ENCODE measurements around the gene ADORA2B.
"Not testable (repeated sequence)": the region's sequence is repeated elsewhere in the genome, so short reads cannot be mapped to it uniquely, and the experiment has no call there.

ADORA2B gene

DNA sequence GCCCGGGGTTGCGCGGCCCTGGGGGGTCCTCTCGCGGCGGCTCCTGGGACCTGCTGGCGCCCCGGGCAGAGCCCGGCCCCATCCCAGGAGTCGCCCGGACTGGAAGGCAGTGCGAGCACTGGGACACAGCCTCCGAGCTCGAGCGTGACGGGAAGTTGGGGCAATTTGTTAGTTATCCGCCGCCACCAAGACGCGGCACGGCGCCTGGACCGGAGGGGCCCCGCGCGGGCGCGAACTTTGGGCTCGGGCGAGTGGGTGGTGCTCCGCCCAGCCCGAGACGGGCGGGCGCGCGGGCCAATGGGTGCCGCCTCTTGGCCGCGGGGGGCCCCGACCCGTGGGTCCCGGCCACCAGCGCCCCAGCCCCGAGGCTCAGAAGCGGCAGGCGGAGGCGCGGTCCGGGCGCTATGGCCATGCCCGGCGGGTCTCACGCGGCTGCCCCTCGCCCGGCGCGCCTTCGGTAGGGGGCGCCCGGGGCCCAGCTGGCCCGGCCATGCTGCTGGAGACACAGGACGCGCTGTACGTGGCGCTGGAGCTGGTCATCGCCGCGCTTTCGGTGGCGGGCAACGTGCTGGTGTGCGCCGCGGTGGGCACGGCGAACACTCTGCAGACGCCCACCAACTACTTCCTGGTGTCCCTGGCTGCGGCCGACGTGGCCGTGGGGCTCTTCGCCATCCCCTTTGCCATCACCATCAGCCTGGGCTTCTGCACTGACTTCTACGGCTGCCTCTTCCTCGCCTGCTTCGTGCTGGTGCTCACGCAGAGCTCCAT, at the start of gene ADORA2B:
Gene ADORA2B, plus strand, starts transcription at position 372 of the 768 bp plus-strand sequence. Its CDS starts 119 bp downstream, at position 491.
- intact Hi-C loops (cut with micrococcal nuclease): loop anchor here (5.0 kb wide), 2 partner anchors 58 to 683 kb away; no protein-coding TSS in a partner anchor
- H3K4me1 Mint-ChIP-seq (ENCODE audit: low read depth): peaks cover 62% of the 10 kb centered on the region
- H3K27ac Mint-ChIP-seq: peak within 1 kb of the TSS; percentile 83
- H3K9me3 Mint-ChIP-seq: peaks cover 11% of the 10 kb centered on the region
- peaks cover 17% of the 10 kb centered on the region for H3K36me3 Mint-ChIP-seq (ENCODE audit: low read depth)
- H3K4me3 Mint-ChIP-seq: peak within 1 kb of the TSS; percentile 78
- H3K27me3 Mint-ChIP-seq: peaks cover 9% of the 10 kb centered on the region

GRCh38 chr17:15896277-15896676, 48.7 kb upstream of the ADORA2B start:
- peaks cover 12% of the 10 kb centered on the region for H3K9me3 Mint-ChIP-seq
- H3K4me3 Mint-ChIP-seq: no peak overlapping the region
- H3K4me1 Mint-ChIP-seq (ENCODE audit: low read depth): peaks cover 14% of the 10 kb centered on the region
- H3K27ac Mint-ChIP-seq: no peak overlapping the region
- peaks cover 8% of the 10 kb centered on the region for H3K27me3 Mint-ChIP-seq
- no peaks in the 10 kb centered on the region for H3K36me3 Mint-ChIP-seq (ENCODE audit: low read depth)
- intact Hi-C loops (cut with micrococcal nuclease): no loop called here

DNA sequence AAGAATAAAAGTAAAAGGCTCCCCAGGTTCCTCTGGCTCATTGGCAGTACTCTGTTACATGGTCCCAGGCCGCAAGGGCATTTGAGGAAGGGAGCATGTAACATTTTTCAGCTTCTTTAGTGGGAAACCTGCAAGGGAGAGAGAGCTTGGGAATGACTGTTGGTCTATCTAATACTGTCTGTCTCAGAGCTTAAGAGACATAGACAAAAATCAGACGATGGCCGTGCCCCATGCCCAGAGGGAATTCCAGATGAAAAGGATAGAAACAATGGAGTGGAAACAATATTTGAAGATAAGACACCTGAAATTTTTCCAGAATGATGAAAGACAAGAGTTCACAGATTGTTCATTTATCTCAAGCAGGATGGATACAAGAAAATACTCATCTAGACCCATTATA, 48.1 kb upstream of the ADORA2B start:
- H3K4me1 Mint-ChIP-seq (ENCODE audit: low read depth): peaks cover 14% of the 10 kb centered on the region
- no peak overlapping the region for H3K4me3 Mint-ChIP-seq
- H3K9me3 Mint-ChIP-seq: peaks cover 12% of the 10 kb centered on the region
- no peaks in the 10 kb centered on the region for H3K36me3 Mint-ChIP-seq (ENCODE audit: low read depth)
- no peak overlapping the region for H3K27ac Mint-ChIP-seq
- intact Hi-C loops (cut with micrococcal nuclease): no loop called here
- H3K27me3 Mint-ChIP-seq: peaks cover 8% of the 10 kb centered on the region

DNA sequence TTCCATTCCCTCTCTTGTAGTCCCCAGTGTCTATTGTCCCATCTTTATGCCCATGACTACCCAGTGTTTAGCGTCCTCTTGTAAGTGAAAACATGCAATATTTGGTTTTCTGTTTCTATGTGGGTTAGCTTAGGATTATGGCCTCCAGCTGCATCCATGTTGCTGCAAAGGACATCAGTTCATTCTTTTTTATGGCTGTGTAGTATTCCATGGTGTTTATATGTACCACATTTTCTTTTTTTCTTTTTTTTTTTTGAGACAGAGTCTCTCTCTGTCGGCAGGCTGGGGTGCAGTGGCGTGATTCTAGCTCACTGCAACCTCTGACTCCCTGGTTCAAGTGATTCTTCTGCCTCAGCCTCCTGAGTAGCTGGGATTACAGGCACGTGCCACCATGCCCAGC, 45.3 kb upstream of the ADORA2B start:
- H3K27me3 Mint-ChIP-seq; H3K4me3 Mint-ChIP-seq; H3K27ac Mint-ChIP-seq; H3K36me3 Mint-ChIP-seq (ENCODE audit: low read depth); intact Hi-C loops (cut with micrococcal nuclease); H3K4me1 Mint-ChIP-seq (ENCODE audit: low read depth): not testable (repeated sequence)
- H3K9me3 Mint-ChIP-seq: peaks cover 12% of the 10 kb centered on the region

DNA sequence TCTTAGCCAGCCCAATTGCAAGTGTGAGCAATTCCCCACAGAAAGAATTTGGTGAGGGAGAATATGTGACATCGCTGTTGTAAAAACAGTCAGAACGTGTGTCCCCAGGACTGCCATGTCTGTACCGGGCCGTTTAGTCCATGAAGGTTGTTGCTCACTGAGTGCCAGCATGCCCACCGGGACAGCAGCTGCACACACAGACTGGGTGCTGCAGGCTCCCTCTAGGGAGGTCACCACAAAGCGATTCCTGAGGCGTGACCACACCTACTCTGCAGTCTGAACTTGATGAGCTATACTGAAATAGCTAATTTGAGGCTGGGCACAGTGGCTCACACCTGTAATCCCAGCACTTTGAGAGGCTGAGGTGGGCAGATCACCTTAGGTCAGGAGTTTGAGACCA, 44.1 kb upstream of the ADORA2B start:
- peaks cover 18% of the 10 kb centered on the region for H3K4me1 Mint-ChIP-seq (ENCODE audit: low read depth)
- no peak overlapping the region for H3K27ac Mint-ChIP-seq
- H3K9me3 Mint-ChIP-seq: peaks cover 11% of the 10 kb centered on the region
- peaks cover 3% of the 10 kb centered on the region for H3K27me3 Mint-ChIP-seq
- H3K4me3 Mint-ChIP-seq: no peak overlapping the region
- no peaks in the 10 kb centered on the region for H3K36me3 Mint-ChIP-seq (ENCODE audit: low read depth)
- intact Hi-C loops (cut with micrococcal nuclease): no loop called here

- H3K4me3 Mint-ChIP-seq; H3K27ac Mint-ChIP-seq; H3K36me3 Mint-ChIP-seq (ENCODE audit: low read depth); H3K27me3 Mint-ChIP-seq; H3K9me3 Mint-ChIP-seq; H3K4me1 Mint-ChIP-seq (ENCODE audit: low read depth); intact Hi-C loops (cut with micrococcal nuclease): not testable (repeated sequence)
Measured at GRCh38 chr17:15905236-15905635, 39.7 kb upstream of the ADORA2B start.

DNA sequence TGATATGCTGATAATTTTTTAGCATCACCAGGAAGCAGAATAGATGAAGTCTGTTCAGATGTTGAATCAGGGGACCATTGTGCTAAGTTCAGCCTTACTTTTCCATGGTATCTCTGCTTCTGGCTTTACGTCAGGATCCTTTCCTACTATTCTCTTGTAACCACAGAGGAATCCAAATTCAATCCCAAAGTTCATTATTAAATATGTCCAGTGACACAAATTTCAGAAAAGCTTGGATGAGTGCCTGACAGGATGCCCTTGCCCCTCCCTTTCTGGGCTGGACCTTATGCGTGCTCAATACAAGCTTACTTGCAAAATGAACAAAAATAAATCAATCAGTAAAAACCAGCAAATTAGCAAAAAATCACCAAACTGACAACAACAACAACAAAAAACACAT, 37.6 kb upstream of the ADORA2B start:
- Mint-ChIP-seq H3K4me3 (no peak overlapping the region), H3K36me3 (ENCODE audit: low read depth) (no peaks in the 10 kb centered on the region), H3K9me3 (no peaks in the 10 kb centered on the region), H3K27me3 (no peaks in the 10 kb centered on the region), H3K27ac (no peak overlapping the region), H3K4me1 (ENCODE audit: low read depth) (peaks cover 9% of the 10 kb centered on the region)
- intact Hi-C loops (cut with micrococcal nuclease): no loop called here

GRCh38 chr17:15908378-15908777, 36.6 kb upstream of the ADORA2B start:
- intact Hi-C loops (cut with micrococcal nuclease): no loop called here
- H3K9me3 Mint-ChIP-seq: no peaks in the 10 kb centered on the region
- no peaks in the 10 kb centered on the region for H3K36me3 Mint-ChIP-seq (ENCODE audit: low read depth)
- H3K27me3 Mint-ChIP-seq: no peaks in the 10 kb centered on the region
- no peak overlapping the region for H3K4me3 Mint-ChIP-seq
- peaks cover 9% of the 10 kb centered on the region for H3K4me1 Mint-ChIP-seq (ENCODE audit: low read depth)
- H3K27ac Mint-ChIP-seq: no peak overlapping the region

- intact Hi-C loops (cut with micrococcal nuclease): no loop called here
- Mint-ChIP-seq H3K4me3 (no peak overlapping the region), H3K27me3 (peaks cover 8% of the 10 kb centered on the region), H3K36me3 (ENCODE audit: low read depth) (no peaks in the 10 kb centered on the region), H3K27ac (no peak overlapping the region), H3K9me3 (no peaks in the 10 kb centered on the region), H3K4me1 (ENCODE audit: low read depth) (peaks cover 20% of the 10 kb centered on the region)
Measured at GRCh38 chr17:15909481-15909991, 35.4 kb upstream of the ADORA2B start.

GRCh38 chr17:15910791-15911190, 34.1 kb upstream of the ADORA2B start:
- H3K9me3 Mint-ChIP-seq: no peaks in the 10 kb centered on the region
- H3K4me3 Mint-ChIP-seq: no peak overlapping the region
- no peaks in the 10 kb centered on the region for H3K36me3 Mint-ChIP-seq (ENCODE audit: low read depth)
- H3K27me3 Mint-ChIP-seq: peaks cover 14% of the 10 kb centered on the region
- peaks cover 21% of the 10 kb centered on the region for H3K4me1 Mint-ChIP-seq (ENCODE audit: low read depth)
- intact Hi-C loops (cut with micrococcal nuclease): no loop called here
- H3K27ac Mint-ChIP-seq: no peak overlapping the region

- H3K4me3 Mint-ChIP-seq; H3K27ac Mint-ChIP-seq; intact Hi-C loops (cut with micrococcal nuclease); H3K36me3 Mint-ChIP-seq (ENCODE audit: low read depth); H3K9me3 Mint-ChIP-seq: not testable (repeated sequence)
- peaks cover 22% of the 10 kb centered on the region for H3K27me3 Mint-ChIP-seq
- peaks cover 20% of the 10 kb centered on the region for H3K4me1 Mint-ChIP-seq (ENCODE audit: low read depth)
Measured at GRCh38 chr17:15911701-15912100, 33.2 kb upstream of the ADORA2B start.

- Mint-ChIP-seq H3K9me3 (no peaks in the 10 kb centered on the region), H3K4me1 (ENCODE audit: low read depth) (peaks cover 20% of the 10 kb centered on the region)
- intact Hi-C loops (cut with micrococcal nuclease): no loop called here
Measured at GRCh38 chr17:15912416-15912955, 32.4 kb upstream of the ADORA2B start.

DNA sequence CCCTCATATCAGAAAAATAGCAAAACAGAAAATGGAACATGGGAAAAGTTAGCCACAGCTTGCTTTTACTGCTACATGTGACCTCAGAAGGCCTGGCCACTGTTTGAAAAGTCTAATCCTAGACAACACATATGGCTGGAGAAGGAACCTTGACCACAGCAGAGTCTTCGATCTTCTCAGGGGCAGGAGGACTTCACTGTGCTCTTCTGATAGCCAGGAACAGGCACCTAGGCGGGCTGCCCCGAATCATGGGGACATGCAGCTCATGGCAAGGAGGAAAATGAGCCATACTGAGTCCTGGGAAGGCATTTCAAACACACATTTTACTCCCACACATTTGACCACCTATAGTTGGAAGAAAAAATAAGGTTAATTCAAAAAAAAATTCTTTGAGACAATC, 31.1 kb upstream of the ADORA2B start:
- Mint-ChIP-seq H3K27me3 (peaks cover 42% of the 10 kb centered on the region), H3K4me1 (ENCODE audit: low read depth) (peaks cover 26% of the 10 kb centered on the region), H3K4me3 (no peak overlapping the region), H3K9me3 (no peaks in the 10 kb centered on the region), H3K27ac (no peak overlapping the region), H3K36me3 (ENCODE audit: low read depth) (no peaks in the 10 kb centered on the region)
- intact Hi-C loops (cut with micrococcal nuclease): no loop called here

More at GRCh38 chr17:15912416-15912955, 32.4 kb upstream of the ADORA2B start:
- Mint-ChIP-seq H3K27ac (no peak overlapping the region), H3K4me3 (no peak overlapping the region), H3K36me3 (ENCODE audit: low read depth) (no peaks in the 10 kb centered on the region), H3K27me3 (peaks cover 29% of the 10 kb centered on the region)

GRCh38 chr17:15914400-15915170, 30.3 kb upstream of the ADORA2B start:
- intact Hi-C loops (cut with micrococcal nuclease): no loop called here
- Mint-ChIP-seq H3K36me3 (ENCODE audit: low read depth) (no peaks in the 10 kb centered on the region), H3K4me1 (ENCODE audit: low read depth) (peaks cover 26% of the 10 kb centered on the region), H3K4me3 (no peak overlapping the region), H3K27ac (no peak overlapping the region), H3K27me3 (peaks cover 48% of the 10 kb centered on the region), H3K9me3 (no peaks in the 10 kb centered on the region)
